WTC11 (cell line): ENCODE data around the gene SDHC. TPM values are rescaled to one million over a fixed set of nuclear protein-coding genes. Genes with fewer than 3 reads are reported as not detected.
A peak's percentile ranks its signal among the peaks of the same experiment; 100 is the strongest.

Experiments used
- ATAC-seq: fragments of 200-7000 bp; cut with Tn5 transposase; 2 replicates; pipeline ENCODE4 v1.10.0; 2021; ENCODE audit warnings: mild to moderate bottlenecking, moderate library complexity
- CTCF ChIA-PET: fragments of 300-600 bp; sonication (Branson Sonifier 250); formaldehyde crosslinking; loops from one replicate; lab custom pipeline; 2021; ENCODE audit warnings: antibody characterized with exemption; lab: Charles Lee
- POLR2A ChIA-PET: fragments of 350-600 bp; sonication (Branson Sonifier 250); formaldehyde crosslinking; loops from one replicate; lab custom pipeline; 2021; ENCODE audit warnings: antibody characterized with exemption; lab: Charles Lee
- DNase-seq: peaks from one replicate; pipeline ENCODE4 v3.0.0; 2021; ENCODE audit warnings: low spot score
- H3K27ac Mint-ChIP-seq: 2 replicates; pipeline ENCODE4 v1.8.0; 2021; ENCODE audit warnings: mixed read lengths
- H3K27me3 Mint-ChIP-seq: 2 replicates; pipeline ENCODE4 v1.8.0; 2021; ENCODE audit warnings: low read depth, mild to moderate bottlenecking, moderate library complexity, mixed read lengths
- H3K36me3 Mint-ChIP-seq: 2 replicates; pipeline ENCODE4 v1.8.0; 2021; ENCODE audit warnings: mixed read lengths
- H3K4me1 Mint-ChIP-seq: 2 replicates; pipeline ENCODE4 v1.8.0; 2022; ENCODE audit warnings: mixed read lengths
- H3K4me3 Mint-ChIP-seq: 2 replicates; pipeline ENCODE4 v1.8.0; 2021; ENCODE audit warnings: mild to moderate bottlenecking, moderate library complexity, mixed read lengths
- H3K9me3 Mint-ChIP-seq: 2 replicates; pipeline ENCODE4 v1.8.0; 2021; ENCODE audit warnings: mixed read lengths
- ATF6 ChIP-seq: sonication (generic); formaldehyde crosslinking; IDR thresholded peaks from 2 replicates; pipeline ENCODE4 v1.8.1; 2023; ENCODE audit warnings: mild to moderate bottlenecking, missing genetic modification reagents
- CREM ChIP-seq: sonication (generic); formaldehyde crosslinking; IDR thresholded peaks from 2 replicates; pipeline ENCODE4 v1.8.1; 2022; ENCODE audit warnings: mild to moderate bottlenecking, missing genetic modification reagents, moderate library complexity
- FOXJ3 ChIP-seq: sonication (generic); formaldehyde crosslinking; IDR thresholded peaks from 2 replicates; pipeline ENCODE4 v1.9.0; 2021; ENCODE audit warnings: missing genetic modification reagents, mild to moderate bottlenecking, borderline replicate concordance
- FOXK1 ChIP-seq: sonication (generic); formaldehyde crosslinking; IDR thresholded peaks from 2 replicates; pipeline ENCODE4 v1.8.0; 2022; ENCODE audit warnings: mild to moderate bottlenecking, moderate library complexity, missing genetic modification reagents
- FOXP4 ChIP-seq: sonication (generic); formaldehyde crosslinking; IDR thresholded peaks from 2 replicates; pipeline ENCODE4 v1.8.0; 2022; ENCODE audit warnings: mild to moderate bottlenecking, missing genetic modification reagents
- GTF2I ChIP-seq: fragments of 250-450 bp; sonication (Bioruptor Pico); conservative IDR thresholded peaks from 2 replicates; pipeline ENCODE4 v1.4.0; 2021; ENCODE audit warnings: mild to moderate bottlenecking
- MLX ChIP-seq: sonication (generic); formaldehyde crosslinking; IDR thresholded peaks from 2 replicates; pipeline ENCODE4 v1.8.1; 2023; ENCODE audit warnings: mild to moderate bottlenecking, missing genetic modification reagents, moderate library complexity
- NR2C2 ChIP-seq: sonication (generic); formaldehyde crosslinking; IDR thresholded peaks from 2 replicates; pipeline ENCODE4 v1.8.0; 2022; ENCODE audit warnings: mild to moderate bottlenecking, missing genetic modification reagents
- PRRX2 ChIP-seq: fragments of 250-450 bp; sonication (Bioruptor Pico); IDR thresholded peaks from 2 replicates; pipeline ENCODE4 v1.8.0; 2021; ENCODE audit warnings: mild to moderate bottlenecking
- RORB ChIP-seq: fragments of 250-450 bp; sonication (Bioruptor Pico); IDR thresholded peaks from 2 replicates; pipeline ENCODE4 v1.9.0; 2021; ENCODE audit warnings: mild to moderate bottlenecking
- SMAD4 ChIP-seq: sonication (generic); formaldehyde crosslinking; IDR thresholded peaks from 2 replicates; pipeline ENCODE4 v1.8.0; 2022; ENCODE audit warnings: mild to moderate bottlenecking, missing genetic modification reagents
- SP1 ChIP-seq: sonication (generic); formaldehyde crosslinking; conservative IDR thresholded peaks from 2 replicates; pipeline ENCODE4 v1.8.1; 2022; ENCODE audit warnings: missing genetic modification reagents
- STAT6 ChIP-seq: sonication (generic); formaldehyde crosslinking; conservative IDR thresholded peaks from 2 replicates; pipeline ENCODE4 v1.8.1; 2023; ENCODE audit warnings: mild to moderate bottlenecking, low read depth, missing genetic modification reagents, moderate library complexity
- TEAD1 ChIP-seq: sonication (generic); formaldehyde crosslinking; IDR thresholded peaks from 2 replicates; pipeline ENCODE4 v1.8.0; 2022; ENCODE audit warnings: mild to moderate bottlenecking, missing genetic modification reagents
- TP53 ChIP-seq: sonication (generic); formaldehyde crosslinking; IDR thresholded peaks from 2 replicates; pipeline ENCODE4 v1.8.1; 2023; ENCODE audit warnings: mild to moderate bottlenecking, missing genetic modification reagents
- ZBTB21 ChIP-seq: sonication (generic); formaldehyde crosslinking; IDR thresholded peaks from 2 replicates; pipeline ENCODE4 v1.8.1; 2023; ENCODE audit warnings: mild to moderate bottlenecking, missing genetic modification reagents, borderline replicate concordance
- ZMAT4 ChIP-seq: fragments of 250-450 bp; sonication (Bioruptor Pico); IDR thresholded peaks from 2 replicates; pipeline ENCODE4 v1.9.0; 2021; ENCODE audit warnings: mild to moderate bottlenecking
- ZNF281 ChIP-seq: sonication (generic); formaldehyde crosslinking; IDR thresholded peaks from 2 replicates; pipeline ENCODE4 v1.8.0; 2023; ENCODE audit warnings: mild to moderate bottlenecking, missing genetic modification reagents
- ZNF423 ChIP-seq: fragments of 250-450 bp; sonication (Bioruptor Pico); IDR thresholded peaks from 2 replicates; pipeline ENCODE4 v2.1.2; 2022; ENCODE audit warnings: mild to moderate bottlenecking, moderate library complexity
- ZNF671 ChIP-seq: fragments of 250-450 bp; sonication (Bioruptor Pico); IDR thresholded peaks from 2 replicates; pipeline ENCODE4 v1.8.0; 2021; ENCODE audit warnings: mild to moderate bottlenecking
- total RNA-seq: library from RNA; stranded (reverse); gene quantifications from 3 replicates; pipeline ENCODE4 v1.2.3, GENCODE V29; 2021
- TF ChIP-seq, protein P1 (sequence below): sonication (generic); formaldehyde crosslinking; IDR thresholded peaks from 2 replicates; pipeline ENCODE4 v1.8.1; 2023; ENCODE audit warnings: mild to moderate bottlenecking, missing genetic modification reagents
- TF ChIP-seq, protein P2 (sequence below): fragments of 250-450 bp; sonication (Bioruptor Pico); IDR thresholded peaks from 2 replicates; pipeline ENCODE4 v2.1.2; 2022; ENCODE audit warnings: mild to moderate bottlenecking, moderate library complexity

SDHC gene
- total RNA-seq, 1 experiment from 2014 or later: 193 TPM

GRCh38 chr1:161398900-161399256 is 84.7 kb downstream of the SDHC start (continued):
- no peak for TF ChIP-seq ZNF281 (CRISPR knock-in tag)
- TF ChIP-seq, all 79 proteins: peak for 0

DNA sequence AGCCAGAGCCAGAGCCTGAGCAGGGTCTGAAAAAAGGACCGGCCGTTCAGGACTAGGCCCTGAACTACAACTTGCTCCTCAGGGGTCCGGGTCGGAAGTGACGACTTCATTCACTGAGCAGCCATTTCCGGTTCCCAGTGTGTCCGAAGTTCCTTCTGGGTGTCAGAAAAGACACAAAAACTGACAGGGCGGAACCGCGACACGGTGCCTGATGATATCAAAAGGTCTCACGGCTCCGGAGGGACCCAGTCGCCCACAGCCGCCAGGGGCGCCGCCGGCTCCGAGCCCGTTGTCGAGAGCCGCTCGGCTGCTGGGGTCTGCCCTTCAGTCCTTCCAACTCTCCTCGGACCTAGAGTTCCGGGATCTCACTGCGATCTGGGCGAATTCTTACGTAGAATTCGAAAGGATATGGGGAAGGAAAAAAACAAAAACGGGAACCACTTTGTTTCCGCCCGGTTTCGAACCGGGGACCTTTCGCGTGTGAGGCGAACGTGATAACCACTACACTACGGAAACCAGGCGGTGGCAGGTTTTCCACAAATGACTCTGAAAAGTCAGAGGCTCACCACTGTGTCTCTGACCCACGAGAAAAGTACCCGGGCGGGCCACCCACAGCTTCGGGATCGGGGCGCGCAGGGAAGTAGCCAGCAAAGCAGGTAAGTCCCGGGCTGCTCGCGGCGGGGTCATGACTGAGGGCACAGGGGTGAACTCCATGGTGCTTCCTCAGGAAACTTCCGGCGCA is 85.2 kb downstream of the SDHC start:
- DNase-seq (peak; percentile 81), ATAC-seq (peak; percentile 86)
- Mint-ChIP-seq H3K27ac (peak overlapping the region; percentile 100), H3K27me3 (peaks cover 11% of the 10 kb centered on the region; the same call in 1 of the 2 replicates), H3K4me3 (peak overlapping the region; percentile 95), H3K36me3 (no peaks in the 10 kb centered on the region), H3K4me1 (peaks cover 10% of the 10 kb centered on the region), H3K9me3 (0 out of 2 replicates have a peak, but pooled peaks cover 1% of the 10 kb centered on the region)
- ChIA-PET POLR2A (interaction anchor here (1.2 kb wide), 2 partner anchors 10 to 40 kb away, joined by 3 to 4 read pairs; no protein-coding TSS in a partner anchor), CTCF (interaction anchor here (1.3 to 2.2 kb wide), 2 partner anchors 18 to 40 kb away, joined by 6 to 14 read pairs; no protein-coding TSS in a partner anchor)
- no peak for TF ChIP-seq TP53 (CRISPR knock-in tag)
- TF ChIP-seq ZNF671 (CRISPR knock-in tag): no peak
- TF ChIP-seq ATF6 (CRISPR knock-in tag): no peak
- TF ChIP-seq, protein P1, sequence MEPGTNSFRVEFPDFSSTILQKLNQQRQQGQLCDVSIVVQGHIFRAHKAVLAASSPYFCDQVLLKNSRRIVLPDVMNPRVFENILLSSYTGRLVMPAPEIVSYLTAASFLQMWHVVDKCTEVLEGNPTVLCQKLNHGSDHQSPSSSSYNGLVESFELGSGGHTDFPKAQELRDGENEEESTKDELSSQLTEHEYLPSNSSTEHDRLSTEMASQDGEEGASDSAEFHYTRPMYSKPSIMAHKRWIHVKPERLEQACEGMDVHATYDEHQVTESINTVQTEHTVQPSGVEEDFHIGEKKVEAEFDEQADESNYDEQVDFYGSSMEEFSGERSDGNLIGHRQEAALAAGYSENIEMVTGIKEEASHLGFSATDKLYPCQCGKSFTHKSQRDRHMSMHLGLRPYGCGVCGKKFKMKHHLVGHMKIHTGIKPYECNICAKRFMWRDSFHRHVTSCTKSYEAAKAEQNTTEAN (CRISPR knock-in tag): peak; percentile 63; the same call in 1 of the 2 replicates
- no peak for TF ChIP-seq TEAD1 (CRISPR knock-in tag)
- TF ChIP-seq ZMAT4 (CRISPR knock-in tag): no peak
- 0 out of 2 replicates have a peak, but pooled peaks have one; percentile 38 for TF ChIP-seq GTF2I (CRISPR knock-in tag)
- TF ChIP-seq ZNF423 (CRISPR knock-in tag): no peak
- TF ChIP-seq CREM: peak; percentile 84; the same call in 1 of the 2 replicates
- no peak for TF ChIP-seq SMAD4 (CRISPR knock-in tag)
- TF ChIP-seq, protein P2, sequence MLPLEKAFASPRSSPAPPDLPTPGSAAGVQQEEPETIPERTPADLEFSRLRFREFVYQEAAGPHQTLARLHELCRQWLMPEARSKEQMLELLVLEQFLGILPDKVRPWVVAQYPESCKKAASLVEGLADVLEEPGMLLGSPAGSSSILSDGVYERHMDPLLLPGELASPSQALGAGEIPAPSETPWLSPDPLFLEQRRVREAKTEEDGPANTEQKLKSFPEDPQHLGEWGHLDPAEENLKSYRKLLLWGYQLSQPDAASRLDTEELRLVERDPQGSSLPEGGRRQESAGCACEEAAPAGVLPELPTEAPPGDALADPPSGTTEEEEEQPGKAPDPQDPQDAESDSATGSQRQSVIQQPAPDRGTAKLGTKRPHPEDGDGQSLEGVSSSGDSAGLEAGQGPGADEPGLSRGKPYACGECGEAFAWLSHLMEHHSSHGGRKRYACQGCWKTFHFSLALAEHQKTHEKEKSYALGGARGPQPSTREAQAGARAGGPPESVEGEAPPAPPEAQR (CRISPR knock-in tag): no peak
- no peak for TF ChIP-seq MLX
- TF ChIP-seq STAT6 (CRISPR knock-in tag): no peak
- peak; percentile 76 for TF ChIP-seq SP1 (CRISPR knock-in tag)
- TF ChIP-seq FOXJ3 (CRISPR knock-in tag): no peak
- no peak for TF ChIP-seq RORB (CRISPR knock-in tag)
- peak; percentile 15; the same call in 1 of the 2 replicates for TF ChIP-seq FOXP4 (CRISPR knock-in tag)
- 0 out of 2 replicates have a peak, but pooled peaks have one; percentile 20 for TF ChIP-seq ZBTB21 (CRISPR knock-in tag)
- TF ChIP-seq FOXK1 (CRISPR knock-in tag): peak; percentile 9; the same call in 1 of the 2 replicates
- no peak for TF ChIP-seq NR2C2 (CRISPR knock-in tag)
- TF ChIP-seq PRRX2 (CRISPR knock-in tag): no peak
